Measurements from ENCODE around the gene BIN1. TPM values are rescaled to one million over a fixed set of nuclear protein-coding genes. Genes with fewer than 3 reads are reported as not detected.
"Not testable (repeated sequence)": the region's sequence is repeated elsewhere in the genome, so short reads cannot be mapped to it uniquely, and the experiment has no call there.

BIN1 gene
- total RNA-seq, 2 experiments from 2014 or later, result 1.5 to 14.1 TPM

DNA sequence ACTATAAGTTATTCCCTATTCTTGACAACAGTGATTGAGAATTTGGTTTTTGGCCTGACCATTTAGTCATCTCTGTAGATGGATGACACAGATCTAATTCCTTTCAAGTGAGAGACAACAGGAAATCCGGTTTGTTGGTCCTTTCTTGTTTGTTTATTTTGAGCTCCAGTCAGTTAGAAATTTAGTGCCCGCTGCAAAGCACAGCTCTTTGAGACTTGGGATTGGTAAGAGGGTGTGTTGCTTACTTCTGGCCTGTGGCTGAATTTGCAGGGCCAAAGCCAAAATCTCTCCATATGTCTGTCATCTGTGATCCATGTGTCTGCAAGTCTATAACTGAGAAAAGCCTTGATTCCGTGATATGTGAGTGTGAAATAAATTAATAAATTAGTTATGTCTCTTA, 74.3 kb downstream of the BIN1 start:
- Histone ChIP-seq H2AFZ (ENCODE audit: low read length) (no peak overlapping the region), H3K27ac (ENCODE audit: low read depth, low read length, poor library complexity, severe bottlenecking) (no peak overlapping the region), H3K36me3 (ENCODE audit: insufficient read depth, low read length) (no peaks in the 10 kb centered on the region), H3K9me3 (ENCODE audit: low read length) (no peaks in the 10 kb centered on the region), H3K9me2 (ENCODE audit: insufficient read depth, low read length) (no peaks in the 10 kb centered on the region), H3K4me3 (ENCODE audit: low read depth, low read length, poor library complexity, severe bottlenecking) (no peak overlapping the region), H4K20me1 (ENCODE audit: insufficient read depth, low read length) (no peaks in the 10 kb centered on the region), H3K79me2 (ENCODE audit: insufficient read depth, low read depth, low read length) (no peaks in the 10 kb centered on the region), H3K4me2 (ENCODE audit: low read length) (no peak overlapping the region), H3K4me1 (ENCODE audit: insufficient read depth, low read length, poor library complexity, severe bottlenecking) (no peaks in the 10 kb centered on the region)
- TF ChIP-seq EZH2phosphoT487 (IDR thresholded peaks at IDR 0.05; ENCODE audit: borderline replicate concordance, low read depth, low read length), result no peak
- TF ChIP-seq, protein P1, sequence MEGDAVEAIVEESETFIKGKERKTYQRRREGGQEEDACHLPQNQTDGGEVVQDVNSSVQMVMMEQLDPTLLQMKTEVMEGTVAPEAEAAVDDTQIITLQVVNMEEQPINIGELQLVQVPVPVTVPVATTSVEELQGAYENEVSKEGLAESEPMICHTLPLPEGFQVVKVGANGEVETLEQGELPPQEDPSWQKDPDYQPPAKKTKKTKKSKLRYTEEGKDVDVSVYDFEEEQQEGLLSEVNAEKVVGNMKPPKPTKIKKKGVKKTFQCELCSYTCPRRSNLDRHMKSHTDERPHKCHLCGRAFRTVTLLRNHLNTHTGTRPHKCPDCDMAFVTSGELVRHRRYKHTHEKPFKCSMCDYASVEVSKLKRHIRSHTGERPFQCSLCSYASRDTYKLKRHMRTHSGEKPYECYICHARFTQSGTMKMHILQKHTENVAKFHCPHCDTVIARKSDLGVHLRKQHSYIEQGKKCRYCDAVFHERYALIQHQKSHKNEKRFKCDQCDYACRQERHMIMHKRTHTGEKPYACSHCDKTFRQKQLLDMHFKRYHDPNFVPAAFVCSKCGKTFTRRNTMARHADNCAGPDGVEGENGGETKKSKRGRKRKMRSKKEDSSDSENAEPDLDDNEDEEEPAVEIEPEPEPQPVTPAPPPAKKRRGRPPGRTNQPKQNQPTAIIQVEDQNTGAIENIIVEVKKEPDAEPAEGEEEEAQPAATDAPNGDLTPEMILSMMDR (conservative IDR thresholded peaks at IDR 0.05; ENCODE audit: low read length), result no peak
- ChIA-PET POLR2A (no interaction called here), CTCF (ENCODE audit: unreplicated experiment) (no interaction called here)
- intact Hi-C loops (cut with micrococcal nuclease; ENCODE audit: unreplicated experiment), result no loop called here
- BruUV-seq (replicated peaks), result no TSS peak
- no peak for DNase-seq (ENCODE audit: low spot score)

DNA sequence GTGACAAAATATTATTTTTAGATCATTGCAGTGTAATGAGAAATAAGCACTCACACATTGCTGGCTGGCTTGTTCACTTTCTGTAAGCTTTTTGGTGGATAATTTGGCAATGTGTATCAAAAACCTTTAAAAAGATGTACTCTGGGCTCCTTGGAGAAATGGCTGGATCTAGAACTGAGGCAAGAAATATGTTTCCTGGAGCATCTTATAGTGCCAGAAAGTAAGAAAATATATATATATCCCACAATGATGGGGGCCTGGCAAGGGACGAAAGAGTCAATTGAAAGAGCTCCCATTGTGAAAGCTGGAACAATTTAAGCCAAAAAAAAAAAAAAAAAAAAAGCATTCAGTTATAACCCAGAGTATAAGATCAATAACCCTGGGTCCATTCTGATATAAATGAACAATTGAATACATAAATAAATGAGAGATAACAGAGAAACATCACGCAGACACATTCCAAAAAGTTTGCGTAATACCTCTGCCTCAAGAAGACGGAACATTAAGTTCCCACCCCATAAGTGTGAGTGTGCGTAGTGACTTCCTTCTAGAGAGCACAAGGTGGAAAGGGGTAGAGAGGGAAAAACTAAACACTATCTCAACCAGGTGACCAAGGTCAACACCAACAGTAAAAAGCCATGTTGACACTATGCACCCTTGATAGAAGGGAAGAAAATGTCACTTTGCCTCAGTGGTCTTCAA, 77.5 kb downstream of the BIN1 start:
- intact Hi-C loops (cut with micrococcal nuclease; ENCODE audit: unreplicated experiment), result no loop called here
- no peak overlapping the region for H3K4me3 ChIP-seq (ENCODE audit: low read depth, low read length, poor library complexity, severe bottlenecking)
- H3K4me1 ChIP-seq (ENCODE audit: insufficient read depth, low read length, poor library complexity, severe bottlenecking), result no peaks in the 10 kb centered on the region
- no peaks in the 10 kb centered on the region for H3K36me3 ChIP-seq (ENCODE audit: insufficient read depth, low read length)
- H3K4me2 ChIP-seq (ENCODE audit: low read length), result no peak overlapping the region
- BruUV-seq (replicated peaks), result no TSS peak
- DNase-seq (ENCODE audit: low spot score), result no peak
- no peaks in the 10 kb centered on the region for H3K9me3 ChIP-seq (ENCODE audit: low read length)
- H3K79me2 ChIP-seq (ENCODE audit: insufficient read depth, low read depth, low read length), result no peaks in the 10 kb centered on the region
- POLR2A ChIA-PET, result interaction anchor here (0.6 kb wide), 1 partner anchor 30 kb away, joined by 3 read pairs; no protein-coding TSS in a partner anchor
- TF ChIP-seq, protein P1 (conservative IDR thresholded peaks at IDR 0.05; ENCODE audit: low read length), result no peak
- TF ChIP-seq EZH2phosphoT487 (IDR thresholded peaks at IDR 0.05; ENCODE audit: borderline replicate concordance, low read depth, low read length), result no peak
- no peak overlapping the region for H2AFZ ChIP-seq (ENCODE audit: low read length)
- no peaks in the 10 kb centered on the region for H4K20me1 ChIP-seq (ENCODE audit: insufficient read depth, low read length)
- H3K9me2 ChIP-seq (ENCODE audit: insufficient read depth, low read length), result no peaks in the 10 kb centered on the region
- H3K27ac ChIP-seq (ENCODE audit: low read depth, low read length, poor library complexity, severe bottlenecking), result no peak overlapping the region
- CTCF ChIA-PET (ENCODE audit: unreplicated experiment), result no interaction called here

DNA sequence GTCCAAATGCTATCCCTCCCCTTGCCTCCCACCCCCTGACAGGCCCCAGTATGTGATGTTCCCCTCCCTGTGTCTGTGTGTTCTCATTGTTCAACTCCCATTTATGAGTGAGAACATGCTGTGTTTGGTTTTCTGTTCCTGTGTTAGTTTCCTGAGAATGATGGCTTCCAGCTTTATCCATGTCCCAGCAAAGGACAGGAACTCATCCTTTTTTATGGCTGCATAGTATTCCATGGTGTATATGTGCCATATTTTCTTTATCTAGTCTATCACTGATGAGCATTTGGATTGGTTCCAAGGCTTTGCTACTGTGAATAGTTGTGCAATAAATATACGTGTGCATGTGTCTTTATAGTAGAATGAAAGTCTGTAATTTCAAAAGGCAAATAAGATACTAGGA, 78.2 kb downstream of the BIN1 start:
- H3K27ac ChIP-seq (ENCODE audit: low read depth, low read length, poor library complexity, severe bottlenecking); H3K79me2 ChIP-seq (ENCODE audit: insufficient read depth, low read depth, low read length); H3K36me3 ChIP-seq (ENCODE audit: insufficient read depth, low read length); BruUV-seq (replicated peaks); H3K4me1 ChIP-seq (ENCODE audit: insufficient read depth, low read length, poor library complexity, severe bottlenecking); DNase-seq (ENCODE audit: low spot score); H2AFZ ChIP-seq (ENCODE audit: low read length); intact Hi-C loops (cut with micrococcal nuclease; ENCODE audit: unreplicated experiment); CTCF ChIA-PET (ENCODE audit: unreplicated experiment); H3K4me3 ChIP-seq (ENCODE audit: low read depth, low read length, poor library complexity, severe bottlenecking); H3K9me3 ChIP-seq (ENCODE audit: low read length); H3K9me2 ChIP-seq (ENCODE audit: insufficient read depth, low read length); H3K4me2 ChIP-seq (ENCODE audit: low read length); H4K20me1 ChIP-seq (ENCODE audit: insufficient read depth, low read length): not testable (repeated sequence)
- POLR2A ChIA-PET, result interaction anchor here (0.6 kb wide), 1 partner anchor 29 kb away, joined by 3 read pairs; no protein-coding TSS in a partner anchor
